Medulla oblongata (tissue), 1 donor: Measurements from ENCODE around the gene CCDC149.
"Not testable (repeated sequence)": the region's sequence is repeated elsewhere in the genome, so short reads cannot be mapped to it uniquely, and the experiment has no call there.

Experiments used
- DNase-seq: peaks from one replicate; pipeline ENCODE4 v3.0.0-alpha.2; 2015; ENCODE audit errors: extremely low spot score

CCDC149 gene

GRCh38 chr4:24917076-24917856 lies 4.4 kb upstream of the CCDC149 start:
- no peak for DNase-seq

- DNase-seq = no peak
Measured at GRCh38 chr4:24915121-24915922, 2.5 kb upstream of the CCDC149 start.

GRCh38 chr4:24914460-24914859 lies 1.6 kb upstream of the CCDC149 start:
- DNase-seq = no peak

- no peak for DNase-seq
Measured at GRCh38 chr4:24913119-24913485, 260 bp upstream of the CCDC149 start.

- no peak for DNase-seq
Measured at GRCh38 chr4:24910499-24910898, 2.3 kb downstream of the CCDC149 start.

GRCh38 chr4:24909606-24910005 lies 3.2 kb downstream of the CCDC149 start:
- DNase-seq = not testable (repeated sequence)

GRCh38 chr4:24897639-24898038 lies 15.2 kb downstream of the CCDC149 start:
- DNase-seq = no peak

GRCh38 chr4:24896977-24897376 lies 15.9 kb downstream of the CCDC149 start:
- peak; percentile 30 for DNase-seq

GRCh38 chr4:24896056-24896455 lies 16.8 kb downstream of the CCDC149 start:
- no peak for DNase-seq

GRCh38 chr4:24895461-24895860 lies 17.4 kb downstream of the CCDC149 start:
- no peak for DNase-seq

- no peak for DNase-seq
Measured at GRCh38 chr4:24894846-24895245, 18.0 kb downstream of the CCDC149 start.

- DNase-seq = no peak
Measured at GRCh38 chr4:24894243-24894642, 18.6 kb downstream of the CCDC149 start.

- DNase-seq = no peak
Measured at GRCh38 chr4:24892778-24893177, 20.1 kb downstream of the CCDC149 start.

GRCh38 chr4:24892278-24892677 lies 20.6 kb downstream of the CCDC149 start:
- DNase-seq = no peak

- DNase-seq = no peak
Measured at GRCh38 chr4:24890561-24891126, 22.2 kb downstream of the CCDC149 start.

GRCh38 chr4:24889991-24890390 lies 22.9 kb downstream of the CCDC149 start:
- DNase-seq = no peak

- DNase-seq = no peak
Measured at GRCh38 chr4:24888475-24889344, 24.1 kb downstream of the CCDC149 start.

GRCh38 chr4:24887881-24888430 lies 24.9 kb downstream of the CCDC149 start:
- DNase-seq = no peak

GRCh38 chr4:24886596-24886995 lies 26.2 kb downstream of the CCDC149 start:
- no peak for DNase-seq

- DNase-seq = peak; percentile 43
Measured at GRCh38 chr4:24885342-24885741, 27.5 kb downstream of the CCDC149 start.

GRCh38 chr4:24884902-24885301 lies 27.9 kb downstream of the CCDC149 start:
- no peak for DNase-seq
